ENCODE data around the gene BRI3BP.

- TF ChIP-seq RAD21 (IDR thresholded peaks at IDR 0.05; ENCODE audit: low read depth) (no peak), EP300 (IDR thresholded peaks at IDR 0.05; ENCODE audit: borderline replicate concordance) (no peak), EGR1 (IDR thresholded peaks at IDR 0.05) (no peak), TAF1 (IDR thresholded peaks at IDR 0.05; ENCODE audit: low read depth) (no peak), NFIC (IDR thresholded peaks at IDR 0.05) (no peak), REST (IDR thresholded peaks at IDR 0.05; ENCODE audit: low read depth) (no peak)
- TF ChIP-seq, protein P1, sequence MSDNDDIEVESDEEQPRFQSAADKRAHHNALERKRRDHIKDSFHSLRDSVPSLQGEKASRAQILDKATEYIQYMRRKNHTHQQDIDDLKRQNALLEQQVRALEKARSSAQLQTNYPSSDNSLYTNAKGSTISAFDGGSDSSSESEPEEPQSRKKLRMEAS (IDR thresholded peaks at IDR 0.05): no peak
Observed at GRCh38 chr12:125076103-125076502, 82.7 kb downstream of the BRI3BP start.

Data from Ishikawa (cell line).